ENCODE measurements around the gene AP2S1.
"Not testable (repeated sequence)": the region's sequence is repeated elsewhere in the genome, so short reads cannot be mapped to it uniquely, and the experiment has no call there.

The AP2S1 gene

GRCh38 chr19:46804432-46804831 is 46.2 kb downstream of the AP2S1 start:
- DNase-seq (ENCODE audit: low read depth): not testable (repeated sequence)

DNA sequence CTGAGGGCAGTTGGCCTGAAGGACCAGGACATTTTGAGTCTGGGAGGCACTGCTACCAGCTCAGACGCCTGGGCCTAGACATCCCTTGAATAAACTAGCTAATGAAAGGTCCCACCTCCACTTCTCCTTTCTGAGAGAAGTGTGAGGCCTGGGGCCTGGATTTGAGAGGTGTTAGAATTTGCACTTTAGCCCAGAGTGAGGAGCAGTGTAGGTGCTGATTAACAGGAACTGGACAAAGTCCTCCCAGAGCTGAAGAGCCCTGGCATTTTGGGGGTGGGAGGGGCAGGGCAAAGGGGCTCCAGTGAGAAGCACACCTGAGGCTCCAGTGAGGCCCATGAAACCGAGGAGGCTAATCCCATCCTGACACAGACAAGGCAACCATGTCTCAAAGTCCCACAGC is 47.1 kb downstream of the AP2S1 start:
- DNase-seq (ENCODE audit: low read depth): no peak

DNA sequence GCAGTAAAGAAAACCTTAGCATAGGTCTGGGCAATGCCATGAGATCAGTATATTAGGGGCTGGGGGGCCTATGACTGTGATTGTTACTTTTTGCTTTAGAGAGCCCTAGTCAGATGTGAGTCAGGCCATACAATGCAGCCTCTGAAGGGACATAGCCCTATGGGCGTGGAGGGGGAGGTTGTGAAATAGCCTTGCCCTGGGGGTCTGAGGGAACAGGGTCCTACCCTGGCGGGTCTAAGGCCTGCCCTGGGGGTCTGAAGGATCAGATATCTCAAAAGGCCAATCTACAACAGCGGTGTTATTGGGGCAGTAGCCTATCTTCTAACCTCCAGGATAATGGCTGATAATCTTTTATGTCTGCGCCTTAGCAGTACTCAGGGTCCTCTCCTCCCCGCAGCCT is 48.5 kb downstream of the AP2S1 start:
- no peak for DNase-seq (ENCODE audit: low read depth)

GRCh38 chr19:46798713-46799112 is 51.9 kb downstream of the AP2S1 start:
- DNase-seq (ENCODE audit: low read depth): no peak

DNA sequence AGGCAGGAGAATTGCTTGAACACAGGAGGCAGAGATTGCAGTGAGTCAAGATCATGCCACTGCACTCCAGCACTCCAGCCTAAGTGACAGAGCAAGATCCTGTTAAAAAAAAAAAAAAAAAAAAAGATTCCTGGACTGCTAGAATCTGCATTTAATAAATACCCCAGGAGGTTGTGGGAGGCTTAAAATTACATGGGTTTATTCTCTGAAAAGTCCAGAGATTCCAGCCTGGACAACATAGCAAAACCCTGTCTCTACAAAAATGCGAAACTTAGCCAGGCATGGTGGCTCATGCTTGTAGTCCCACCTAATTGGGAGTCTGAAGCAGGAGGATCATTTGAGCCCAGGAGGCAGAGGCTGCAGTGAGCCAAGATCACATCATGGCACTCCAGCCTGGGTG is 52.8 kb downstream of the AP2S1 start:
- no peak for DNase-seq (ENCODE audit: low read depth)

- no peak for DNase-seq (ENCODE audit: low read depth)
These were observed 58.7 kb downstream of the AP2S1 start for GRCh38 chr19:46791944-46792343.

GRCh38 chr19:46789371-46789770 is 61.3 kb downstream of the AP2S1 start:
- no peak for DNase-seq (ENCODE audit: low read depth)

DNA sequence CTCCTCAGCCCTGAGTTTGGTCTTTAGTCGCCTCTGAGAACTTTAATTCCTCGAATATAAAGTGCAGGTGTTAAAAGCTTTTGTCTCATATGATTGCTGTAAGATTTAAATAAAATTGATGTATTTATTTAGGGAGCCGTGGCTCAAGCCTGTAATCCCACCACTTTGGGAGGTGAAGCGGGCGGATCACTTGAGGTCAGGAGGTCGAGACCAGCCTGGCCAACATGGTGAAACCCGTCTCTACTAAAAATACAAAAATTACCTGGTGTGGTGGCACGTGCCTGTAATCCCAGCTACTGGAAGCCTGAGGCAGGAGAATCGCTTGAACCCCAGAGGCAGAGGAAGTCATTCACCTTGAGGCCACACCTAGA is 61.7 kb downstream of the AP2S1 start:
- no peak for DNase-seq (ENCODE audit: low read depth)

GRCh38 chr19:46788262-46788967 is 62.2 kb downstream of the AP2S1 start, which contains the start of gene SLC1A5:
Gene SLC1A5 (minus strand): TSS chr19:46788594. CDS start chr19:46787965, 629 bp downstream.
- peak; percentile 93 for DNase-seq (ENCODE audit: low read depth)
